Smooth muscle cell (in vitro differentiated cells): ENCODE measurements around the gene COTL1. TPM values are rescaled to one million over a fixed set of nuclear protein-coding genes. Genes with fewer than 3 reads are reported as not detected.

Experiments
- DNase-seq: peaks from one replicate; lab custom pipeline; 2025; ENCODE audit not compliant: unreplicated experiment; lab: John Stamatoyannopoulos, UW
- H2AFZ ChIP-seq: fragments of 200-600 bp; sonication (generic); 2 replicates; pipeline ENCODE4 v1.6.0; 2016; ENCODE audit warnings: antibody characterized with exemption, low read depth, mild to moderate bottlenecking
- H3F3A ChIP-seq: fragments of 200-600 bp; sonication (generic); 2 replicates; pipeline ENCODE4 v1.6.0; 2017; ENCODE audit warnings: antibody characterized with exemption, low read depth
- H3K27ac ChIP-seq: fragments of 200-600 bp; sonication (generic); 2 replicates; pipeline ENCODE4 v1.5.1; 2016; ENCODE audit warnings: low read depth, mild to moderate bottlenecking
- H3K27me3 ChIP-seq: fragments of 200-600 bp; sonication (generic); 2 replicates; pipeline ENCODE4 v1.6.1; 2016; ENCODE audit warnings: low read depth, mild to moderate bottlenecking
- H3K36me3 ChIP-seq: fragments of 200-600 bp; sonication (generic); 2 replicates; pipeline ENCODE4 v1.5.1; 2016; ENCODE audit warnings: low read depth
- H3K4me1 ChIP-seq: fragments of 200-600 bp; sonication (generic); 2 replicates; pipeline ENCODE4 v1.5.1; 2016; ENCODE audit warnings: low read depth
- H3K4me2 ChIP-seq: fragments of 200-600 bp; sonication (generic); 2 replicates; pipeline ENCODE4 v1.6.0; 2016; ENCODE audit warnings: mild to moderate bottlenecking
- H3K4me3 ChIP-seq: fragments of 200-600 bp; sonication (generic); 2 replicates; pipeline ENCODE4 v1.5.1; 2016; ENCODE audit warnings: mild to moderate bottlenecking
- H3K79me2 ChIP-seq: fragments of 200-600 bp; sonication (generic); 2 replicates; pipeline ENCODE4 v1.6.0; 2016; ENCODE audit warnings: low read depth, mild to moderate bottlenecking
- H3K9ac ChIP-seq: fragments of 200-600 bp; sonication (generic); 2 replicates; pipeline ENCODE4 v1.6.0; 2016; ENCODE audit warnings: low read depth
- H3K9me3 ChIP-seq: fragments of 200-600 bp; sonication (generic); replicated peaks from 2 replicates; pipeline ENCODE4 v1.5.1; 2016; ENCODE audit warnings: low read depth
- H4K20me1 ChIP-seq: fragments of 200-600 bp; sonication (generic); 2 replicates; pipeline ENCODE4 v1.6.0; 2016; ENCODE audit warnings: low read depth
- CTCF ChIP-seq: fragments of 200-600 bp; sonication (generic); IDR thresholded peaks from 2 replicates; pipeline ENCODE4 v1.5.1; 2017; ENCODE audit warnings: borderline replicate concordance, mild to moderate bottlenecking, antibody characterized with exemption; ENCODE audit not compliant: insufficient read depth, poor library complexity, severe bottlenecking
- WGBS: methylation state at CpG from one replicate; pipeline ENCODE4 v1.1.7; 2016; ENCODE audit warnings: low lambda C conversion rate; 5-methylcytosine and 5-hydroxymethylcytosine counted together
- polyA plus RNA-seq: library from polyadenylated mRNA; unstranded; fragments of >200 nt; fragmentation: Nextera tagmentation; extraction: Ambion mirVana; gene quantifications from 2 replicates; pipeline ENCODE4 v1.2.1, GENCODE V29; 2016
- total RNA-seq: library from RNA; depleted of rRNA; stranded (reverse); fragments of >200 nt; gene quantifications from 2 replicates; pipeline ENCODE4 v1.2.3, GENCODE V29; 2014

The COTL1 gene
- total and polyA plus RNA-seq, 2 experiments from 2014 or later: 81.2 to 233 TPM

- H3K4me1 ChIP-seq: peaks cover 14% of the 10 kb centered on the region
- no peaks in the 10 kb centered on the region for H3K9me3 ChIP-seq
- peaks cover 68% of the 10 kb centered on the region for H3K79me2 ChIP-seq
- H3K27me3 ChIP-seq: no peaks in the 10 kb centered on the region
- WGBS: 86% methylated on average over 23 of the region's 23 CpGs
- no peak overlapping the region for H3K4me2 ChIP-seq
- DNase-seq: no peak
- no peak overlapping the region for H3K4me3 ChIP-seq
- no peaks in the 10 kb centered on the region for H3K36me3 ChIP-seq
- peaks cover 50% of the 10 kb centered on the region for H4K20me1 ChIP-seq
- H3F3A ChIP-seq: peaks cover under 1% of the 10 kb centered on the region
- H2AFZ ChIP-seq: no peak overlapping the region
- no peak overlapping the region for H3K9ac ChIP-seq
- no peak overlapping the region for H3K27ac ChIP-seq
- TF ChIP-seq CTCF: no peak
Observed at GRCh38 chr16:84593825-84594724, 23.8 kb downstream of the COTL1 start.

- WGBS: 93% methylated on average over 11 of the region's 11 CpGs
- TF ChIP-seq CTCF: no peak
- H3K27ac ChIP-seq: no peak overlapping the region
- H3K79me2 ChIP-seq: peaks cover 75% of the 10 kb centered on the region
- peaks cover 55% of the 10 kb centered on the region for H4K20me1 ChIP-seq
- DNase-seq: no peak
- no peak overlapping the region for H2AFZ ChIP-seq
- no peak overlapping the region for H3K4me2 ChIP-seq
- H3K9ac ChIP-seq: no peak overlapping the region
- no peaks in the 10 kb centered on the region for H3K36me3 ChIP-seq
- H3F3A ChIP-seq: no peaks in the 10 kb centered on the region
- H3K4me3 ChIP-seq: no peak overlapping the region
- no peaks in the 10 kb centered on the region for H3K27me3 ChIP-seq
- H3K4me1 ChIP-seq: peaks cover 3% of the 10 kb centered on the region
- no peaks in the 10 kb centered on the region for H3K9me3 ChIP-seq
Observed at GRCh38 chr16:84592718-84593117, 25.2 kb downstream of the COTL1 start.

GRCh38 chr16:84589975-84590719 lies 27.7 kb downstream of the COTL1 start:
- no peak overlapping the region for H2AFZ ChIP-seq
- no peaks in the 10 kb centered on the region for H3F3A ChIP-seq
- no peaks in the 10 kb centered on the region for H3K9me3 ChIP-seq
- no peak overlapping the region for H3K9ac ChIP-seq
- H3K27me3 ChIP-seq: no peaks in the 10 kb centered on the region
- DNase-seq: no peak
- H3K4me2 ChIP-seq: no peak overlapping the region
- TF ChIP-seq CTCF: no peak
- no peak overlapping the region for H3K27ac ChIP-seq
- 97% methylated on average over 24 of the region's 24 CpGs for WGBS
- H3K79me2 ChIP-seq: peaks cover 50% of the 10 kb centered on the region
- H3K4me1 ChIP-seq: no peaks in the 10 kb centered on the region
- H3K4me3 ChIP-seq: no peak overlapping the region
- peaks cover 46% of the 10 kb centered on the region for H4K20me1 ChIP-seq
- no peaks in the 10 kb centered on the region for H3K36me3 ChIP-seq
